GM18517 (cell line): ENCODE measurements around the gene DCAF4L1.

Experiments used
- ATAC-seq: cut with Tn5 transposase; IDR thresholded peaks from one replicate; pipeline ENCODE4 v1.9.1; 2021; ENCODE audit warnings: mild to moderate bottlenecking, moderate library complexity; ENCODE audit not compliant: unreplicated experiment

DCAF4L1 gene, protein sequence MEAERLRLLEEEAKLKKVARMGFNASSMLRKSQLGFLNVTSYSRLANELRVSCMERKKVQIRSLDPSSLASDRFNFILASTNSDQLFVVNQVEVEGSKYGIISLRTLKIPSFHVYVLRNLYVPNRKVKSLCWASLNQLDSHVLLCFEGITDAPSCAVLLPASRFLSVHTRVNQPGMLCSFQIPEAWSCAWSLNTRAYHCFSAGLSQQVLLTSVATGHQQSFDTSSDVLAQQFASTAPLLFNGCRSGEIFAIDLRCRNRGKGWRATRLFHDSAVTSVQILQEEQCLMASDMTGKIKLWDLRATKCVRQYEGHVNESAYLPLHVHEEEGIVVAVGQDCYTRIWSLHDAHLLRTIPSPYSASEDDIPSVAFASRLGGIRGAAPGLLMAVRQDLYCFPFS

DNA sequence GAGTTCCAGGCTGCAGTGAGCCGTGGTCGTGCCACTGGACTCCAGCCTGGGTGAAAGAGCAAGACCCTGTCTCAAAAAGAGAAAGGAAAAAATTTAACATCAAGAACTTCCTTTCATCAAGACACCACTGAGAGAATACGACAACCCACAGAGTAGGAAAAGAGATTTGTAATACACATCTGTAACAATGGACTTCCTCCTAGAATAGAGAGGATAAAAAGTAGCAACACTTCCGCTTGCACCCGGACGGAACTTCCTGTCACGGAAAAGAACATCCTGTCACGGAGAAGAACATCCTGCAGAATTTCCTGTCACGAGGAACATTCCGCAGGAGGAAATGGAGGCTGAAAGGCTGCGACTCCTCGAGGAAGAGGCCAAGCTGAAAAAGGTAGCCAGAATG is at the start of gene DCAF4L1:
Gene DCAF4L1 (plus strand): TSS at position 301 of the 400 bp plus-strand sequence. CDS start 37 bp downstream, at position 338.
- no peak for ATAC-seq

DNA sequence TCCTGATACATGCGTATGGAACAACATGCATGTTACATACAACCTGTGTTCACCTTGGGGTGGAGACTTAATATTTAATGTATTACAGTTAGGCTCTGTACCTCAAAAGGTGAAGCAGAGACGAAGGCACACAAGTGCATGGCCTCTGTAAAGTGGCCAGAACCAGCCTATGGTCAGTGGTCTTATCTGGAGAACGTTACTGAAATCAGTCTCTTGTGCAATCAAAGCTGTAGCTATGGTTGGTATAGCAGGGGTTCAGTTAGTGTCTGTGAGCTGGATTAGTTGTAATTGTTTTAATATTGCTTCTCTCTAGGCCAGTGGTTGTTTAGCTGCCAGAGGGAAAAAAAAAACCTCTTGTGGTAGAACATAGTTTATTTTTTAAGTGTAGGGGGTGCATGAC is 48.6 kb upstream of the DCAF4L1 start:
- ATAC-seq: no peak

DNA sequence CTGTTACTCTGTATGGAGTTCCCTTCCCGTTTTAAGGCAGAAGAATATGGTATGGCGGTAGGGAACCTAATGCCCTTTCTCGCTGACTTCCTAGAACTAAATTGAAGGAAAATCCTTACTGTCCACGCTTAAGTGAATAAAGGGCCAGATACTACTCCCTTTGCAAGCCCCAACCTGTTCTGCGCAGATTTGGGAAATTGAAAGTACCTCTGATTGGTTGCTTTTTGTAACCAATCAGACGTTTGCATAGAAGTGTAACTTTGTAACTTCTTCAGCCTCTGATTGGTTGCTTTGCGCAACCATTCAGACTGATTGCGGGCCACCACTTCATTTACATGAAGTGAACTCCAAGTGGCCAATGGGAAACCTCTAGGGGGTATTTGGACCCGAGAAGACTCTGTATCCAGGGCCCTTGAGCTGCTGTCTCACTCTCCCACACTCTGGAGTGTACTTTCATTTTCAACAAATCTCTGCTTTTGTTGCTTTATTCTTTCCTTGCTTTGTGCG is 47.5 kb upstream of the DCAF4L1 start:
- ATAC-seq: no peak

DNA sequence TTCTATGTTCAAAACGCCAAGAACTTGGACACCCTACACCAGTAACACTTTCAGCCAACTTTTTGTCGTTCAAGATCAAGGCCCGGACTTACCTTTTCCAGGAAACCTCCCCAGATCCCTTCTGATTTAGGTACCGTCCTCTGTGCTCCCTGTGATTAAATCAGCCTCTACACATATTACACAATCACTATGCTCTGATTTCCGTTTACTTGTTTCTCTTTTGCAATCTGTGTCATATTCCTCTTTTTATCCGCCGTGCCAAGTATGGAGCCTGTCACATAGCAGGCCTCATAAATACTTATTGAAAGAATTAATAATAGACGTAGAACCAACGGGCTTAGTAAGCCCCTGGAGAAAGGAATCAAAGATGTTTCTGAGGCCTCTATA is 47.0 kb upstream of the DCAF4L1 start:
- ATAC-seq: no peak

DNA sequence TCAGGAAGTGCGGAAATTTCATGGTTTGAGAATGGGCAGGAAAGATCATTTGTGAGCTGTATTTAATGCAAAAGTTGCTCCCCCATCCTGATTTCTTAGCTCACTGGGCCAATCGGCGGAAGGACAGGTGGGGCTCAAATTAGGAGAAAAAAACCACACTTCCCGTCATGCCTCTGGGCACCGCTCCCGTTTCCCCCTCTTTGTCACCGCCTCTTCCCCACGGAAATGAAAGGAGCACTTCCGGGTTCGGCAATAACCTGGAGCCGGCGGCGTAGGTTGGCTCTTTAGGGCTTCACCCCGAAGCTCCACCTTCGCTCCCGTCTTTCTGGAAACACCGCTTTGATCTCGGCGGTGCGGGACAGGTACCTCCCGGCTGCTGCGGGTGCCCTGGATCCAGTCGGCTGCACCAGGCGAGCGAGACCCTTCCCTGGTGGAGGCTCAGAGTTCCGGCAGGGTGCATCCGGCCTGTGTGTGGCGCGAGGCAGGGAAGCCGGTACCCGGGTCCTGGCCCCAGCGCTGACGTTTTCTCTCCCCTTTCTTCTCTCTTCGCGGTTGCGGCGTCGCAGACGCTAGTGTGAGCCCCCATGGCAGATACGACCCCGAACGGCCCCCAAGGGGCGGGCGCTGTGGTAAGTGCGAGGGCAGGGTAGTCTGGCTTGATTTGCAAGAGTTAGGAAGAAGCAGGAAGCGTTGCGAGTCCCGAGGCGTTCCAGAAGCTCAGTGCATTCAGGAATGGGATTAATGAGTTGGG is 46.5 kb upstream of the DCAF4L1 start, which contains the start of gene TMEM33:
Gene TMEM33 (plus strand): TSS at position 529 of the 751 bp plus-strand sequence. CDS start 56 bp downstream, at position 585.
- ATAC-seq: peak; percentile 89

DNA sequence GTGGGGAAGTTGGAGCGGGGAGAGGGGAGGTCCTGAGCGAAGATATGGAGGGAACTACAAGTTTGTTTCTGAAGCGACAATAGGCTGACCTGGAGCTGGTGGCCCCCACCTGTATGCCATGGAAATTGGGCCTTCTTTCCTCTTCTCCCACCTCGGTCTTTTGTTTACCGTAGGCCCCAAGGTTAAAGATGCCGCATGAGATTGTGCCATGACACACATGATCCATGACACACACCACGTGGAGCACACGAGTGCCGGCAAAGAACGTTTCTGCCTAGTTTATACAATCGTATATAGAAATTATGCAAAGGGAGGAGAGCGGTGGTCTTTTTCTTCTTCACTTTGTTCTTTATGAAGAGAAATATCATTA is 45.9 kb upstream of the DCAF4L1 start:
- peak; percentile 1 for ATAC-seq

DNA sequence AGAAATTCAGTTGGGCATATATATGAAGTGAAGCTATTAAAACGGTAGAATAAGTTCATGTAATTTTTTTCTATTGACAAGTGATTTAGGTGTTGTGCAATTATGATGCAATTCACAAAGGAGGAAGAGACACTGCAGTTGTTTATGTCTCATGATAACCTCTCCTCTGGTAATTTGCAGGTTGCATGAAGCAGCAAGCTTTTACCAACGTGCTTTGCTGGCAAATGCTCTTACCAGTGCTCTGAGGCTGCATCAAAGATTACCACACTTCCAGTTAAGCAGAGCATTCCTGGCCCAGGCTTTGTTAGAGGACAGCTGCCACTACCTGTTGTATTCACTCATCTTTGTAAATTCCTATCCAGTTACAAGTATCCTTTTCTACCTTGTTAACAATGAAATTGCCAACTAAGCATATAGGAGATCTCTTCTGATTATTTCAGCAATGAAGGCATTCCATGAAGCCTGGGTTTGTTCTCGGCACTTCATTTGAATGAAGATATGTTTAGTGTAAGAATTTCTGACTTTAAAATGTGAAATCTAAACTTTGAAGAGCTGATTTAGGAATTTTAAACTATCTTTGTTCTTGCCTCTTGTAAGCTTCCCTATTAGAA is 42.4 kb upstream of the DCAF4L1 start:
- ATAC-seq: no peak

DNA sequence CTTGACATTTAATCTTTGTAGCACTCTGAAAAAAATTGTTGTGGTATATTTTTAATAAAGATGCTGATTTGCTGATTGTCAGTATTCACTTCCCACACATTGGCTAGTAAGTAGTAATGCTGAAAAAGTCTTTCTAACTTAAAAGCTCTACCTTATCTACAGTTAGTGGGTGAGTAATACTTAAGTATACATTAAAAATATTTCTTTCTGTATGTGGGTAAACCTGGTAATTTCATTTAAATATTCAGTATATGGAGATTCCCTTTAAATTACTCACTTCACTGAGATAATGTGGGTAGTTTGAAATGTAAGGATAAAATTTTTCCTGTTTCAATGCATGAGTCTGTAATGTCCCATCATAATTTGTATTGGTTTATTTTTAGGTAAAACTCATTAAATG is 40.7 kb upstream of the DCAF4L1 start:
- no peak for ATAC-seq

DNA sequence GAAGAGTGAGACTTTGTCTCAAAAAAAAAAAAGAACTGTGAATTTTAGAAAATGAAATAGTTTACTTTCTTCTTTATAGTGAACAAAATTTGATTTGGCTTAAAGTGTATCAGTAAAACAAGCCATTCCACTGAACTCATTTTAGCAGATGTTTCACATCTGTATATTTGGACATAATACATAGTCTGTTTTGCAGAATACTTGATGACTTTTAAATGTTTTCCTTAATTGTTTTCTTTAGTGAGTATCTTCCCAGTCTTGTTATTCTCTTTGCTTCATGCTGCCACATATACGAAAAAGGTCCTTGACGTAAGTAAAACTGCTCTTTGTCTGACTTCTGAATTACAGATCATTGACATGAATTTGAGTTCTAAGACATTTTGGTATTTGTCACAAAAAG is 38.0 kb upstream of the DCAF4L1 start:
- no peak for ATAC-seq

DNA sequence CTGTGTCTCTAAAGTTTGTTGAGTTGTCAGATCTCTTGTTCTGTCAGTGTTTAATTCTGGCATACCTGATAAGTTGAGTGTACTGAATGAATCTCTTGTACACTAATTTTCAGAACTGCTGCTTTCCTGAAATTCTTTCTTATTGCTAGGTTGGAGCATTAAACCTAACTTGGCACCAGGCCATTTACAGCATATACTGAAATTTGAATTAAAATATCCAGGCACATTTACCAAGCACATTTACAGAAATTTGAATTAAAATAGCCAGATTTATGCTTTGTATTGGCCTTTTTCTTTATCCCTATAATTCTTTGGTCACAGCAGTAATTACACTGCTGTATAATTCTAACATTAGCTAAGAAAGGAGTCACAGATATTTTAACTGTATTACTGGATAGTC is 37.5 kb upstream of the DCAF4L1 start:
- no peak for ATAC-seq

DNA sequence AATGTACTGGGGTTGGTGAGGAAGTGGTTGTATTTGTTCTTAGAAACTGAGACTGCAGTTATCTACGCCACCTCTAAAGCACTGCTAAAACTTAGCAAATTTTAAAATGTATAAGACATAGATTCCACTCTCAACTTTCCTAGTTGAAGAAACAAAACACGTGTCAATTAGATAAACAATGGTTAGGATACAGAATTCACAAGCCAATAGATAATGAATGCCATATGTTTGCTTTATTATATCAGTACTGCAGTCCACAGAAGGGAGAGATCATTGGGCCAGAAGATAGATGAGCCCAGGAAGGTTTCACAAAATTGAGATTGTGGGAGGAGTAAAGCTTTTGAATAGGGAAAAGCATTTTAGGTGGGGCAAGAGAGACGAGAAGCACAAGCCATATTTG is 32.0 kb upstream of the DCAF4L1 start:
- ATAC-seq: no peak

DNA sequence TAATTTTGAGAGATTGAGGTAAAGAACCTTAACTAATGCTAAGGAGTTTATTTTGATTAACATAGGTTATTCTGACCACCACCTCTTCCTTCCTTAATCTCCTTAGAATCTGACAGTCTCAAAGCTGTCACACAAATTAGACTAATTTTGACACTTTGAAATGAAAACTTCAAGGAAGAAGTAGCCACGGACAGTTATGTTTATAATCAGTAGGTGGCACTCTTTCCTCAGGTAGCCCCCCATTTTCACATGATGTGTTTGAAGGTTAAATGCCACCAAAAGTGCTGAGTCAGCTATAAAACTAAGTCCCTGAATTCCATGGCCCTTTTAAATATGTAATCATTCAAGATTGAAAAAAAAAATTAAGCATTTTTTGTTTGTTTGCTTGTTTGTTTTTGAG is 23.9 kb upstream of the DCAF4L1 start:
- ATAC-seq: no peak

DNA sequence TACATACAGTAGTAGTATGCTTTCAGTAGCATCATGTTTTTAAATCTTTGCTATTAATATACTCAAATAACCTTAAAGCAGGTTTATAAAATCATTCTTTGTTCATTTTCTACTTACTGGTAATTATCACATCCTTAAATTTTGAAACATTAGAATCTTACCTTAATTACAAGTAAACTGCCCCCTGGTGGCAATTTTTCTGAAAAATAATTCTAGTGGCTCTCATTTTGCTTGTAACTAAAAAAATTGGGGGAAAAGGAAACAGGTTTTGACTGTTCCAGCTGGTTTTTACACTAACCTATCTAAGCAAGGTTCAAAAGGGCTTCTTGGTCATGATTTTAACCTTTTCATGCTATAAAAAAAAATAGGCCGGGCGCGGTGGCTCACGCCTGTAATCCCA is 18.5 kb upstream of the DCAF4L1 start:
- no peak for ATAC-seq

DNA sequence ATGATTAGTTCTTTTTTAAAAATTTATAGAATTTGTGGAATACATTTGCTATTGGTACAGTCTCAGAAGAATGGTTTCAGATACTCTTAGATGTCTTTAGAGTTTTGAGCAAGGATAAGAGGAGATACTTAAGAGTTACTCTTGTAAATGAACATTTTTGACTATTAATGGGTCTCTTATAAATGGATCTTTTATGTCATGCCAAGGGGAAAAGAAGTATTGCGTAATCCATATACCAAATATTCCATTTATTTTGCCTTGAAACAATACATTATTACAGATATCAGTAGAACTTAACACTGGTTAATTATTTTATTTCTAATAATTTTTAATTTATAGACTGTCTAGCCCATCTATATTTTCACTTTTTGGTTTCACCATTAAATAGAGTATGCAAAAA is 17.2 kb upstream of the DCAF4L1 start:
- no peak for ATAC-seq

DNA sequence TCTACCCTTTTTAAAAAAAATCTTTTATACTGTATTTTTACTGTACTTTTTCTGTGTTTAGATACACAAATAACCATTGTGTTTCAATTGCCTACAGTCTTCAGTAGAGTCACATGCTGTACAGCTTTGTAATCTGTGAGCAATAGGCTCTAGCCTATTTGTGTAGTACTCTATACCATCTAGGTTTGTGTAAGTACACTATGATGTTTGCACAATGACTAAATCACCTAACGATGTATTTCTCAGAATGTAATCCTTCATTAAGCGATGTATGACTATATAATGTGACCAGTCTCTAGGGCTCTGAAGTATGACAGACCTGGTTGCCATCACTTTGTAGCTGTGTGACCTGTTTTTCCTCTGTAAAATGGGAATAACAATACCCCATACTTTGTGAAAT is 14.2 kb upstream of the DCAF4L1 start:
- ATAC-seq: no peak

DNA sequence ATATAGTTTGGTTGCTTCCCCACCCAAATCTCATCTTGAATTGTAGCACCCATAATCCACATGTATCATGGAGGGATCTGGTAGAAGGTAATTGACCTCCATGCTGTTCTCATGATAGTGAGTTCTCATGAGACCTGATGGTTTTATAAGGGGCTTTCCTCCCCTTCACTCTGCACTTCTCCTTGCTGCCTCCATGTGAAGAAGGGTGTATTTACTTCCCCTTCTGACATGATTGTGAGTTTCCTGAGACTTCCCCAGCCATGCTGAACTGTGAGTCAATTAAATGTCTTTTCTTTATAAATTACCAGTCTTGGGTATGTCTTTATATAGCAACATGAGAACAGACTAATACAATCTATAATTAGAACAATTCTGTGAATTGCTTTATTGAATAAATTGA is 11.9 kb upstream of the DCAF4L1 start:
- no peak for ATAC-seq

DNA sequence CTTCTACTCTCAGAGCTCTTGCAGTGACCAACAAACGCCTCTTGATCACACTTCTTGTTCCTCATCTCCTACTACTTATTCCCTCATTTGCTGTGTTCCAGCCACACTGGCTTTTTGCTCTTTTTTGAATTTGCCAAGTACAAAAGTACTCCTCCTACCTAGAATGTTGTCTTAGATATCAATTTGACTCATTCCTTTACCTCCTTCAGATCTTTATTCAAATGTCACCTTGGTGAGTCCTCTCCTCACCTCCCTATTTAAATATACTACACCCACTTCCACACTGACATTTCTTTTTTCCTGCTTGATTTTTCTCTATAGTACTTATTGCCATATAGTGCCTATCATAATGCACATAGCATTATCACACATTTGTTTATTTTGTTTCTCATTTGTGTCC is 6.2 kb upstream of the DCAF4L1 start:
- ATAC-seq: no peak

DNA sequence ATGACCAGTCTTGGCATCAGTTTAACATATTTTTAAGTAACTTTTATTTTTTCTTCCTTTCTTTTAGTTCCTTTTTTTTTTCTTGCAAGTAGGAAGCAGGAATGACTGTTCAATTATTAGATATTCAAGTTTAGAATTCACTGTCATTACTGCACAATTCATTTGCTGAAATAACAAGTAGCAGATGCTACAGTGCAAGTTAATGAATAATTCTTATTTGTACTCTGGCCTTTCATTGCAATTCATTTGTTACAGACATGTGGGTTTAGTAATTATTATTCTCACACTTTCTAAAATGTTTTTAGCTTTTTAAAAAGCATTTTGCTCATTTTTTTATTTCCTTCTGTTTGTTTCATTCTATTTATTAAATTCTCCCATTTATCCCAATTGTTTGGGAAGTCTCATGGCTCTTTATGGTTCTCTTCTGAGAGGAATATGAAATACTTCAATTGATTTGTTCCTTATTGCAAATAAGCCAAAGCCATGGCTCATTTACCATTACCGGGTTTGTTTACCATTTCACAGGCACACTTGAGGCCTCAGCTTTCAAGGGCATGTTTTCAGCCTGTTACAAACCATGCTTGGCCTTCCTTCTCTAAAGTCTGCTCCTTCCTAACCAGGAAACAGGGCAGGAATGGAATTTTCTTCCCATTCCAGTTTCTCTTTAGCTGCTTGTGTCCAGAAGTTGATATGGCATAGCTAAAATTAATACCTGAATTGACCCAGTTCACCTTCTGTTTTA is 4.6 kb upstream of the DCAF4L1 start:
- ATAC-seq: no peak

DNA sequence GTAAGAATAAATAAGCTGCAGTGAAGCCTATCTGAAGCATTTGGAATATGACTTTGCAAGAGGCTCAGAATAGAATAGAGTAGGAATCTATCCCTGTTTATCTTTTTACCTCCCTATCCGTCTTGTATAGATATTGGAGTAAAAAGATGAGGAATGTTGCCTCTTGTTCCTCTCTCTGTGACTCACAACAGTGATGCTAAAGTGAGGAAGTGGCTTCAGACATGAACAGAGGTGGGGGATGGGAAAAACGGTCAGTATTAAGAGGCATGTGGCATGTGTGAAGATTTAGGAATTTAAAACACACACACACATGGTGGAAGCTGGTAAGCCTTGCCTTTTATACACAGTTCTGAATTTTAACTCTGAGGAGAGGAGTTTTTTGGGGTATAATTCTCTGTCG is 3.8 kb upstream of the DCAF4L1 start:
- ATAC-seq: no peak

DNA sequence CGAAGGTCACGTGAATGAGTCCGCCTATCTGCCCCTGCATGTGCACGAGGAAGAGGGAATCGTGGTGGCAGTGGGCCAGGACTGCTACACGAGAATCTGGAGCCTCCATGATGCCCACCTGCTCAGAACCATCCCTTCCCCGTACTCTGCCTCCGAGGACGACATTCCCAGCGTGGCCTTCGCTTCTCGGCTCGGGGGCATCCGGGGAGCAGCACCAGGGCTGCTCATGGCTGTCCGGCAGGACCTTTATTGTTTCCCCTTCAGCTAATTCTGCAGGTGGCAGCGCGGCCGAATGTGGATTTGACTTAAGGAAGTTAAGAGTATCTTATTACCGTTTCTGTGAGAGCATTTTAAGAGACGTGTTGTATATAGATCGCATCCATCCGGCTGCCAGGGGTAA is 1.2 kb downstream of the DCAF4L1 start:
- no peak for ATAC-seq

DNA sequence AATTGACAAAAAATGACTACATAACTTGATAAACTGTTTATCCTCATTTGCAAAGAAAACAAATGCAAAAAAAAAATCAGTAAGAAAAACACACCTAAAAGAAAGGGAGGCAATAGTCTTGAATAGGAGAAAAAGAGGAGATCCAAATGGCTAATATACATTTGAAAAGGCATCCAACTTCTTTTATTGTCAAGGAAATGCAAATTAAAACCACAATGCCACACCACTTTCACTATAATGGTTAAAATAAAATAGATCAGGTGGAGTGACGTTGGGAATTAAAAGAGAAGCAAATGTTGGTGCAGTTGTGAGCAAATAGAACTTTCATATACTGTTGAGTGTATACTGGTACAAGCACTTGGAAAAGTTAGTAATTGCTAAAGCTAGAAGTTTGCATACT is 3.6 kb downstream of the DCAF4L1 start:
- ATAC-seq: no peak
